ENCODE data around the gene ZNF638. TPM values are rescaled to one million over a fixed set of nuclear protein-coding genes. Genes with fewer than 3 reads are reported as not detected.

Gene ZNF638
- total and polyA plus RNA-seq, 2 of the 8 experiments (the other 6 are each of a cell fraction or from before 2014, with no cell fraction given), result 45.3 to 143 TPM

DNA sequence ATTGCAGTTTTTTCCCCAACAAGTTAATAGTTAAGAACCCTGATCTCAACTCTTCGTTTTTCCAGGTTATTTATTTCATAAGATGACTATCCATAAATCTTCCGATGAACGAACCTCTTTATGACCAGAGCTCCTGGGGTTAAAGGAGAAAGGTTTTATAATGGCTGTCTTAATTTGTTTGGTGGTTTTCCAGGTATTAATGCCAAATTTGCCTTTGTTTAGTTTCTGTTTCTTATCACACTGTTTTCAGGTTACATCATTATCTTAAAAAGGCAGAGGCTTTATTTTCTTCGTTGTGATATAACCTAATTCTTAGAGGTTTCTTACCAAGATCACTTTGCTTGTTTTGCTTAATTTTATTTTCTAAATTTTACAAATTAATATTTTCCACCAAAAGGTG, 10.1 kb downstream of the ZNF638 start:
- no peak for FAIRE-seq
- Histone ChIP-seq H3K79me1 (ENCODE audit: low read depth, low read length) (peaks cover 3% of the 10 kb centered on the region; the same call in 1 of the 2 replicates), H3K79me2 (ENCODE audit: control insufficient read depth in 1 of 2, insufficient read depth in 2 of 2, low read length in 2 of 2) (peaks cover 18 to 99% of the 10 kb centered on the region in 2 experiments), H3K9ac (replicated peaks in 1 of 4; ENCODE audit: extremely low read depth in 1 of 4, low read depth in 3 of 4, low read length in 3 of 4) (no peak overlapping the region), H3K56ac (replicated peaks; ENCODE audit: insufficient read length, low read depth, low read length) (no peak overlapping the region), H4K20me1 (replicated peaks in 1 of 2; ENCODE audit: control insufficient read depth in 1 of 2, insufficient read depth in 2 of 2, low read length in 2 of 2) (peaks cover 17 to 27% of the 10 kb centered on the region in 2 experiments), H2BK12ac (ENCODE audit: low read depth, low read length) (no peak overlapping the region), H3K9me3 (ENCODE audit: insufficient read depth in 2 of 2, low read depth in 1 of 2, low read length in 1 of 2) (no peaks in the 10 kb centered on the region), H3K18ac (ENCODE audit: extremely low read depth, low read length) (no peak overlapping the region), H3K36me3 (ENCODE audit: control insufficient read depth in 2 of 4, insufficient read depth in 4 of 4, low read length in 3 of 4) (no peaks in the 10 kb centered on the region), H3K4me2 (ENCODE audit: insufficient read depth in 1 of 2, low read depth in 2 of 2, low read length in 2 of 2) (no peak overlapping the region), H2BK15ac (ENCODE audit: low read length) (no peak overlapping the region), H3K4ac (replicated peaks; ENCODE audit: insufficient read length, low read depth, low read length) (no peak overlapping the region), H4K5ac (ENCODE audit: insufficient read length, low read depth, low read length) (no peak overlapping the region), H3K23me2 (ENCODE audit: low read depth, low read length) (no peaks in the 10 kb centered on the region), H2BK120ac (replicated peaks; ENCODE audit: low read depth, low read length) (no peak overlapping the region), H4K91ac (replicated peaks; ENCODE audit: insufficient read length, low read length) (no peak overlapping the region), H2BK20ac (ENCODE audit: low read length) (no peak overlapping the region), H3K14ac (ENCODE audit: insufficient read length) (no peak overlapping the region), H2AK5ac (ENCODE audit: low read depth, low read length) (no peak overlapping the region), H2BK5ac (ENCODE audit: low read depth, low read length) (no peak overlapping the region), H3K23ac (ENCODE audit: insufficient read length) (no peak overlapping the region), H3K4me1 (replicated peaks in 1 of 4; ENCODE audit: control insufficient read depth in 3 of 4, insufficient read depth in 4 of 4, low read length in 3 of 4) (no peaks in the 10 kb centered on the region; a peak in 2 of 7 replicates), H3K27me3 (replicated peaks in 1 of 4; ENCODE audit: control insufficient read depth in 3 of 4, extremely low read depth in 1 of 4, insufficient read depth in 3 of 4, low read length in 3 of 4) (no peaks in the 10 kb centered on the region), H2AFZ (ENCODE audit: low read length) (no peak overlapping the region), H3K4me3 (ENCODE audit: extremely low read depth in 1 of 4, insufficient read depth in 2 of 4, low read depth in 3 of 4, low read length in 4 of 4) (no peak overlapping the region), H4K8ac (ENCODE audit: extremely low read depth, insufficient read depth, low read length) (no peak overlapping the region), H3K27ac (ENCODE audit: low read depth, low read length) (no peak overlapping the region)
- 94% methylated on average over 4 of the region's 4 CpGs; no CpG with 5 or more reads in 1 of the 2 experiments for WGBS, 2 experiments (ENCODE audit: extremely low coverage in 1 of 2, insufficient coverage in 1 of 2, insufficient read length in 1 of 2, insufficient replicate concordance in 2 of 2, low coverage in 1 of 2, low lambda C conversion rate in 2 of 2, missing lambda C conversion rate in 1 of 2)
- ChIA-PET POLR2A (ENCODE audit: partially characterized antibody) (no interaction called here), CTCF (ENCODE audit: partially characterized antibody) (interaction anchor here (1.0 to 1.8 kb wide), 3 partner anchors 9 to 118 kb away, joined by 3 to 6 read pairs (median 5); partner anchors contain the start of gene ZNF638)
- DNase-seq (ENCODE audit: low read depth in 1 of 2, low spot score in 2 of 2), result no peak
- TF ChIP-seq KDM1A (IDR thresholded peaks at IDR 0.05; ENCODE audit: borderline replicate concordance, low read length) (no peak), JUN (IDR thresholded peaks at IDR 0.05; ENCODE audit: low read depth, low read length) (no peak), RXRA (IDR thresholded peaks at IDR 0.05; ENCODE audit: insufficient read depth, low read depth, low read length) (no peak), SIRT6 (IDR thresholded peaks at IDR 0.05; ENCODE audit: low read length) (no peak), SP2 (IDR thresholded peaks at IDR 0.05; ENCODE audit: low read length) (no peak), PHF8 (conservative IDR thresholded peaks at IDR 0.05; ENCODE audit: low read depth, low read length) (no peak), YY1 (IDR thresholded peaks at IDR 0.05; ENCODE audit: low read depth, low read length) (no peak), ASH2L (IDR thresholded peaks at IDR 0.05; ENCODE audit: low read length) (no peak), CREB1 (IDR thresholded peaks at IDR 0.05) (no peak)
- TF ChIP-seq, protein P1, sequence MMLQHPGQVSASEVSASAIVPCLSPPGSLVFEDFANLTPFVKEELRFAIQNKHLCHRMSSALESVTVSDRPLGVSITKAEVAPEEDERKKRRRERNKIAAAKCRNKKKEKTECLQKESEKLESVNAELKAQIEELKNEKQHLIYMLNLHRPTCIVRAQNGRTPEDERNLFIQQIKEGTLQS (IDR thresholded peaks at IDR 0.05; ENCODE audit: insufficient read depth, low read depth, low read length), result no peak

Data from H1 (cell line).